ENCODE measurements around the gene PRSS33. TPM values are rescaled to one million over a fixed set of nuclear protein-coding genes. Genes with fewer than 3 reads are reported as not detected.
A peak's percentile ranks its signal among the peaks of the same experiment; 100 is the strongest.

PRSS33 gene, protein sequence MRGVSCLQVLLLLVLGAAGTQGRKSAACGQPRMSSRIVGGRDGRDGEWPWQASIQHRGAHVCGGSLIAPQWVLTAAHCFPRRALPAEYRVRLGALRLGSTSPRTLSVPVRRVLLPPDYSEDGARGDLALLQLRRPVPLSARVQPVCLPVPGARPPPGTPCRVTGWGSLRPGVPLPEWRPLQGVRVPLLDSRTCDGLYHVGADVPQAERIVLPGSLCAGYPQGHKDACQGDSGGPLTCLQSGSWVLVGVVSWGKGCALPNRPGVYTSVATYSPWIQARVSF
- not detected for total RNA-seq (2021; fragmentation: NEBNext Ultra II Directional; extraction: Animal tissue kit (Norgen Biotek cat#: 25700))
- long read RNA-seq, result 0 reads

- Mint-ChIP-seq H3K9me3 (no peaks in the 10 kb centered on the region), H3K27me3 (ENCODE audit: insufficient read depth) (peaks cover 53% of the 10 kb centered on the region), H3K36me3 (ENCODE audit: low read depth) (no peaks in the 10 kb centered on the region), H3K27ac (no peak within 1 kb of the TSS), H3K4me3 (no peak within 1 kb of the TSS), H3K4me1 (ENCODE audit: low read depth) (no peaks in the 10 kb centered on the region)
- no peak for TF ChIP-seq CTCF (IDR thresholded peaks at IDR 0.05)
- no peak for DNase-seq
Observed at GRCh38 chr16:2787406-2787805, at the start of gene PRSS33. Gene PRSS33, minus strand, starts transcription at chr16:2787560. Its CDS starts 1,013 bp downstream, at chr16:2786547.

- no peak for TF ChIP-seq CTCF (IDR thresholded peaks at IDR 0.05)
- peaks cover 5% of the 10 kb centered on the region for H3K9me3 Mint-ChIP-seq
- H3K4me1 Mint-ChIP-seq (ENCODE audit: low read depth), result peaks cover 31% of the 10 kb centered on the region
- H3K27me3 Mint-ChIP-seq (ENCODE audit: insufficient read depth), result peaks cover 11% of the 10 kb centered on the region
- no peak overlapping the region; the same call in 1 of the 2 replicates for H3K27ac Mint-ChIP-seq
- no peak for DNase-seq
- H3K4me3 Mint-ChIP-seq, result no peak overlapping the region
- H3K36me3 Mint-ChIP-seq (ENCODE audit: low read depth), result no peaks in the 10 kb centered on the region
Observed at GRCh38 chr16:2836646-2837508, 49.5 kb upstream of the PRSS33 start.

GRCh38 chr16:2835638-2836493, 48.5 kb upstream of the PRSS33 start:
- Mint-ChIP-seq H3K36me3 (ENCODE audit: low read depth) (no peaks in the 10 kb centered on the region), H3K4me1 (ENCODE audit: low read depth) (peaks cover 31% of the 10 kb centered on the region), H3K27me3 (ENCODE audit: insufficient read depth) (peaks cover 18% of the 10 kb centered on the region), H3K4me3 (peak overlapping the region; percentile 52), H3K27ac (peak overlapping the region; percentile 68), H3K9me3 (peaks cover 5% of the 10 kb centered on the region)
- no peak for TF ChIP-seq CTCF (IDR thresholded peaks at IDR 0.05)
- peak; percentile 90 for DNase-seq

DNA sequence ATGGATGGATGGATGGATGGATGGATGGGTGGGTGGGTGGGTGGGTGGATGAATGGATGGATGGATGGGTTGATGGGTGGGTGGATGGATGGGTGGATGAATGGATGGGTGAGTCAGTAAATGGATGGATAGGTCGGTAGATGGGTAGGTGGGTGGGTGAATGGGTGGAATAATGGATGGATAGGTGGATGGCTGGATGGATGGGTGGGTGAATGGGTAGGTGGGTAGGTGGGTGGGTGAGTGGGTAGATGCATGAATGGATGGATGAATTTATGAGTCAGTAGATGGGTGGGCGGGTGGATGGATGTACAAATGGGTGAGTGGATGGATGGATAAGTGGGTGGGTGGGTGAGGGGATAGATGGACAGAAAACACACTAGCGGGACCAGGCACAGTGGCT, 47.6 kb upstream of the PRSS33 start:
- H3K27me3 Mint-ChIP-seq (ENCODE audit: insufficient read depth), result peaks cover 20% of the 10 kb centered on the region
- peaks cover 5% of the 10 kb centered on the region for H3K9me3 Mint-ChIP-seq
- H3K27ac Mint-ChIP-seq, result no peak overlapping the region
- no peak for TF ChIP-seq CTCF (IDR thresholded peaks at IDR 0.05)
- no peaks in the 10 kb centered on the region for H3K36me3 Mint-ChIP-seq (ENCODE audit: low read depth)
- peaks cover 31% of the 10 kb centered on the region for H3K4me1 Mint-ChIP-seq (ENCODE audit: low read depth)
- DNase-seq, result no peak
- H3K4me3 Mint-ChIP-seq, result no peak overlapping the region

- Mint-ChIP-seq H3K27me3 (ENCODE audit: insufficient read depth) (peaks cover 21% of the 10 kb centered on the region), H3K27ac (no peak overlapping the region), H3K9me3 (peaks cover 5% of the 10 kb centered on the region), H3K36me3 (ENCODE audit: low read depth) (no peaks in the 10 kb centered on the region), H3K4me1 (ENCODE audit: low read depth) (peaks cover 26% of the 10 kb centered on the region), H3K4me3 (no peak overlapping the region)
- TF ChIP-seq CTCF (IDR thresholded peaks at IDR 0.05), result no peak
- no peak for DNase-seq
Observed at GRCh38 chr16:2833776-2834175, 46.4 kb upstream of the PRSS33 start.

All from HFFc6 (cell line).